Erythroblast (primary cell): Measurements from ENCODE around the gene MTA2.
A peak's percentile ranks its signal among the peaks of the same experiment; 100 is the strongest.

ENCODE experiments used
- DNase-seq, 2 experiments: peaks; one replicate each; lab custom pipeline; 2025; lab: John Stamatoyannopoulos, UW
- GATA1 ChIP-seq: IDR thresholded peaks from 2 replicates; pipeline ENCODE4 v1.6.1; 2011; ENCODE audit warnings: low read depth, mild to moderate bottlenecking, control low read depth, low read length, moderate library complexity
- POLR2A ChIP-seq: IDR thresholded peaks from 2 replicates; pipeline ENCODE4 v1.6.1; 2011; ENCODE audit warnings: mild to moderate bottlenecking, low read length

Gene MTA2

DNA sequence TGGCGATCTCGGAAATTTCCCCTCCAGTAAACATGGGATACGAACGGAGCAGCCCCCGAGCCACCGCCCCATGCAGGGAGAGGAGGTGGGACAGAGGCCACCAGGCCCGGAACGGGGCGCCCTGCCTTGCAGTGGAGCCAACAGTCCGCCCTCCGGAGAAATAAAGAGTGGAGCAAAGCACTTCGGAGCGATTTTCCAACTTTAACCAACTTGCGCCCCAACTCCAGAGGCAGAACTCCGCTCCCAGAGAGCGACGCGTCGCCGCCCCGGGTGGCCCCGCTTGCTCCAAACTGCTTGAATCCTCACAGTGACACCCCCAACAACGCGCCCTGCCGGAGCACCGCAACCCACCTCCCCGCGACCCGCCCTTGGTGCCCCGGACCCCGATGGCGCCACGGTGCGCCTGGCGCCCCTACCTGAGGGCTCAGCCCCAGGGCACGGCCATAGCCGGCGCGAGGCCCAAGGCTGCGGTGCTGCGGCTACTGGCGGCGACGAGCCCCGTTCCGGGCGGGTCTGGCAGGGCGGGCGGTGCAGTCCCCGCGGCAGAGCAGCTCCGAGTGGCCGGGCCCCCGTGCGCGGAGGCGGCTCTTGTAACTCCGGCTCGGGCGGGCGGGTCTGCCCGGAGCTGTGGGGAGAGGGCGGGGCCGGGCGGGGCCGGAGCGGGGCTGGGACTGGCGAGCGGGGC is 55.3 kb downstream of the MTA2 start, which contains the start of gene AHNAK:
TSS of gene AHNAK (minus strand) at position 563 of the 685 bp plus-strand sequence. CDS start 10,708 bp downstream, outside the sequence.
- TF ChIP-seq POLR2A = no peak
- TF ChIP-seq GATA1 = no peak
- DNase-seq = peak; percentile 76

- DNase-seq = peak; percentile 40 to 61
These were observed 56.0 kb downstream of the MTA2 start for GRCh38 chr11:62545437-62546243.

GRCh38 chr11:62544581-62545436 is 56.9 kb downstream of the MTA2 start:
- TF ChIP-seq GATA1 = no peak
- TF ChIP-seq POLR2A = no peak
- peak; percentile 38 to 56 for DNase-seq

More at GRCh38 chr11:62545437-62546243, 56.0 kb downstream of the MTA2 start:
- no peak for TF ChIP-seq GATA1
- TF ChIP-seq POLR2A = no peak

DNA sequence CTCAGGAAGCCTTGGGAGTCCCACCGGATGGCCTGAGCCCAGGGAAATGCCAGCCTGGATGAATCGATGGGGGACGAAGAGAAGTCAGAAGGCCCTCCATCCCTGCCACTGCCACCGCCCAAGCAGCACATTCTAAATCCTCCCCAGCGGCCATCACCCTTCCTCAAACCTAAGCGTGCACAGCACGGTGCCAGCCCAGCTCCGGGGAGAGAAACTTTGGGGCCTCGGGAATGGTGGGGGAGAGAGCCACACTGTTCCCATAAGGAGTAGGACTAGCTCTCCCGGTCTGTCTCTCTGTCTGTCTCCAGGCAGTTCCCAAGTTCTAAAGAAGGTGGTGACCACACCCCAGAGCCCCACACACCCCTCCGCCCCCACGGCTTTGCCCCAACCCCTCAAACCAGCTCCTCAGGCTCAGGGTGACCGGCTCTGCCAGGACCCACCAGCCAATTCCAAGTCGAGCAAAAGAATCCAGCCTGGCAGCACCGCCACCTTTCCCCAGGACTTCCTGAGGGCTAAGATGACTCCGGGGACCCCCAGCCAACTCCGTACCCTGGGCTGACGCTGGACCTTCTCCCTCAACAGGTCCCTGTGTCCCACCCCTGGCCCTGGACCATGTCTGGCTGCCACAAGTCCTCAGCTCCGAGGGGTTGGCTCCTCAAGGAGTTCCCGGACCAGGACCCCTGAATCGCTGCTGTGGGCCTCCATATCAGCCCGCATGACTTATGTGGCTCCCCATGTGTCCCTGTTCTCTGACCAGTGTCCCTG is 57.8 kb downstream of the MTA2 start:
- peak in 1 of 2 experiments; percentile 29 for DNase-seq
- no peak for TF ChIP-seq GATA1
- no peak for TF ChIP-seq POLR2A
